Measurements from ENCODE around the gene PARD3.

GRCh38 chr10:34327184-34327583 lies 487.9 kb downstream of the PARD3 start:
- TF ChIP-seq ELF4 (IDR thresholded peaks at IDR 0.05) (no peak), TARDBP (IDR thresholded peaks at IDR 0.05) (no peak), ZNF384 (IDR thresholded peaks at IDR 0.05) (no peak), FOXM1 (IDR thresholded peaks at IDR 0.05; ENCODE audit: borderline replicate concordance) (no peak)
